Loucy (cell line): ENCODE results near the gene PMP22.

ENCODE experiments used
- EZH2phosphoT487 ChIP-seq: fragments of 200-600 bp; IDR thresholded peaks from 2 replicates; pipeline ENCODE4 v1.6.1; 2018; ENCODE audit warnings: antibody characterized with exemption, mild to moderate bottlenecking, moderate library complexity, borderline replicate concordance
- TF ChIP-seq, protein P1 (sequence below): fragments of 200-600 bp; sonication (generic); conservative IDR thresholded peaks from 2 replicates; pipeline ENCODE4 v1.5.1; 2014; ENCODE audit warnings: mild to moderate bottlenecking, antibody characterized with exemption, low read length

DNA sequence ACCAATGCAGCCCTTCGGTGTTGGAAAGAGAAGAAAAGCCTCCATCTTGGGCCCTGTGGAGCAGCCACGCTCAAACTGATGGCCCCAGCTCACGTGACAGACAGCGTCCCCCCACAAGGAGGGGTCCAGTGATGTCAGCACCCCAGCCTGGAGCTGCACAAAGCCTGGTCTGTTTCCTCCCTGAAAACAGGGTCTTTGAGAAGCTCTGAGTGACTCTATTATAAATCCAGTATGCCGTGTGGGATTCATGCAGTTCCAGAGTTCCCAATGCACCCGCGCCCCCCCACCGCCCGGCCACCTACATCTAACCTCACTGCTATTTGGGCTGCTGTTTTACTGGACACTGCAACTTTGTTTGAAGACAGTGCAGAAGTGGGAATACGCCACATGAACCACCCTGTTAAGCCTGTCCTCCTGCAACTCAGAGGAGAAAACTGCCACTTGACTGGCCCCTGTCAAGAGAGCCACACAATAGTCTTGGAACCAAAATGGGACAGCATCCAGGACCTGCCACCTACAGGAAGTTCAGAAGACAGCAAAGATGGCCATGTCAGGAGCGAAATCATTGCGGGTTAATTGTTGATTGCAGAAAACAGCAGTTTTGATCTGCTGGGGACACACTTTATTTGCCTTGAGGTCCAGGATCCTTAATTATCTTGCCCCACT is 33.1 kb downstream of the PMP22 start:
- TF ChIP-seq EZH2phosphoT487 = no peak
- TF ChIP-seq, protein P1, sequence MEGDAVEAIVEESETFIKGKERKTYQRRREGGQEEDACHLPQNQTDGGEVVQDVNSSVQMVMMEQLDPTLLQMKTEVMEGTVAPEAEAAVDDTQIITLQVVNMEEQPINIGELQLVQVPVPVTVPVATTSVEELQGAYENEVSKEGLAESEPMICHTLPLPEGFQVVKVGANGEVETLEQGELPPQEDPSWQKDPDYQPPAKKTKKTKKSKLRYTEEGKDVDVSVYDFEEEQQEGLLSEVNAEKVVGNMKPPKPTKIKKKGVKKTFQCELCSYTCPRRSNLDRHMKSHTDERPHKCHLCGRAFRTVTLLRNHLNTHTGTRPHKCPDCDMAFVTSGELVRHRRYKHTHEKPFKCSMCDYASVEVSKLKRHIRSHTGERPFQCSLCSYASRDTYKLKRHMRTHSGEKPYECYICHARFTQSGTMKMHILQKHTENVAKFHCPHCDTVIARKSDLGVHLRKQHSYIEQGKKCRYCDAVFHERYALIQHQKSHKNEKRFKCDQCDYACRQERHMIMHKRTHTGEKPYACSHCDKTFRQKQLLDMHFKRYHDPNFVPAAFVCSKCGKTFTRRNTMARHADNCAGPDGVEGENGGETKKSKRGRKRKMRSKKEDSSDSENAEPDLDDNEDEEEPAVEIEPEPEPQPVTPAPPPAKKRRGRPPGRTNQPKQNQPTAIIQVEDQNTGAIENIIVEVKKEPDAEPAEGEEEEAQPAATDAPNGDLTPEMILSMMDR = no peak
